HepG2 (cell line): ENCODE results near the gene NYNRIN. TPM values are rescaled to one million over a fixed set of nuclear protein-coding genes. Genes with fewer than 3 reads are reported as not detected.

ENCODE experiments used
- ARNT2 ChIP-seq: sonication (generic); formaldehyde crosslinking; IDR thresholded peaks from 2 replicates; pipeline ENCODE4 v1.8.0; 2022; ENCODE audit warnings: mild to moderate bottlenecking, low read depth, missing genetic modification reagents, moderate library complexity
- CHCHD3 ChIP-seq: sonication (generic); formaldehyde crosslinking; IDR thresholded peaks from 2 replicates; pipeline ENCODE4 v1.8.0; 2022; ENCODE audit warnings: mild to moderate bottlenecking, missing genetic modification reagents, moderate library complexity
- CSRNP1 ChIP-seq: sonication (generic); formaldehyde crosslinking; IDR thresholded peaks from 2 replicates; pipeline ENCODE4 v1.8.1; 2023; ENCODE audit warnings: mild to moderate bottlenecking, missing genetic modification reagents
- GLI4 ChIP-seq: sonication (generic); formaldehyde crosslinking; IDR thresholded peaks from 2 replicates; pipeline ENCODE4 v1.5.1; 2020; ENCODE audit warnings: missing genetic modification reagents, mild to moderate bottlenecking, moderate library complexity, borderline replicate concordance
- HMG20A ChIP-seq: IDR thresholded peaks from 2 replicates; pipeline ENCODE4 v1.6.1; 2016; ENCODE audit warnings: borderline replicate concordance
- KLF11 ChIP-seq: IDR thresholded peaks from 2 replicates; pipeline ENCODE4 v1.6.1; 2016; ENCODE audit warnings: missing compliant biosample characterization
- MTF2 ChIP-seq: sonication (generic); formaldehyde crosslinking; IDR thresholded peaks from 2 replicates; pipeline ENCODE4 v1.5.0; 2020; ENCODE audit warnings: missing genetic modification reagents, borderline replicate concordance
- NFIC ChIP-seq: IDR thresholded peaks from 2 replicates; pipeline ENCODE4 v1.6.1; 2012; ENCODE audit warnings: mild to moderate bottlenecking, low read length, inconsistent platforms
- NKX3-1 ChIP-seq: sonication (generic); formaldehyde crosslinking; IDR thresholded peaks from 2 replicates; pipeline ENCODE4 v1.5.0; 2020; ENCODE audit warnings: missing genetic modification reagents
- PAF1 ChIP-seq: IDR thresholded peaks from 2 replicates; pipeline ENCODE4 v1.6.1; 2016; ENCODE audit warnings: missing genetic modification reagents, missing compliant biosample characterization
- RFXANK ChIP-seq: IDR thresholded peaks from 2 replicates; pipeline ENCODE4 v1.6.1; 2016
- SETDB1 ChIP-seq: sonication (generic); formaldehyde crosslinking; IDR thresholded peaks from 2 replicates; pipeline ENCODE4 v1.5.1; 2020; ENCODE audit warnings: missing genetic modification reagents, mild to moderate bottlenecking, borderline replicate concordance
- SMARCC2 ChIP-seq: fragments of 450-650 bp; IDR thresholded peaks from 2 replicates; pipeline ENCODE4 v1.6.1; 2017; ENCODE audit warnings: antibody characterized with exemption, mild to moderate bottlenecking
- SNAPC2 ChIP-seq: sonication (generic); formaldehyde crosslinking; IDR thresholded peaks from 2 replicates; pipeline ENCODE4 v1.8.1; 2022; ENCODE audit warnings: mild to moderate bottlenecking, missing genetic modification reagents
- XBP1 ChIP-seq: sonication (generic); formaldehyde crosslinking; IDR thresholded peaks from 2 replicates; pipeline ENCODE4 v1.5.0; 2020; ENCODE audit warnings: missing genetic modification reagents
- ZBTB20 ChIP-seq: sonication (generic); formaldehyde crosslinking; IDR thresholded peaks from 2 replicates; pipeline ENCODE4 v1.8.1; 2023; ENCODE audit warnings: missing genetic modification reagents, low read depth, mild to moderate bottlenecking, borderline replicate concordance
- ZBTB21 ChIP-seq: sonication (generic); formaldehyde crosslinking; IDR thresholded peaks from 2 replicates; pipeline ENCODE4 v1.4.0; 2020; ENCODE audit warnings: missing genetic modification reagents
- ZBTB38 ChIP-seq: sonication (generic); formaldehyde crosslinking; IDR thresholded peaks from 2 replicates; pipeline ENCODE4 v1.5.1; 2020; ENCODE audit warnings: mild to moderate bottlenecking, missing genetic modification reagents
- ZNF329 ChIP-seq: sonication (generic); formaldehyde crosslinking; IDR thresholded peaks from 2 replicates; pipeline ENCODE4 v1.9.0; 2021; ENCODE audit warnings: low read depth, mild to moderate bottlenecking, missing genetic modification reagents
- ZNF414 ChIP-seq: sonication (generic); formaldehyde crosslinking; IDR thresholded peaks from 2 replicates; pipeline ENCODE4 v1.5.0; 2020; ENCODE audit warnings: missing genetic modification reagents
- ZNF770 ChIP-seq: sonication (generic); formaldehyde crosslinking; IDR thresholded peaks from 2 replicates; pipeline ENCODE4 v1.5.0; 2020; ENCODE audit warnings: mild to moderate bottlenecking, missing genetic modification reagents
- ZNF841 ChIP-seq: sonication (generic); formaldehyde crosslinking; IDR thresholded peaks from 2 replicates; pipeline ENCODE4 v1.8.1; 2023; ENCODE audit warnings: missing genetic modification reagents, borderline replicate concordance
- polyA plus RNA-seq, 8 experiments: library from polyadenylated mRNA; depleted of rRNA in 3 of 8; stranded (reverse) in 7 of 8; unstranded in 1 of 8; fragments of >200 nt; fragmentation: Illumina TruSeq in 4 of 8; extraction: Trizol in 4 of 8; gene quantifications; 2 replicates each; pipeline versions ENCODE4 v1.2.1 to v1.2.3, GENCODE V29; 2011 to 2016; ENCODE audit warnings: low read depth in 4 of 8, missing spikeins in 1 of 8, mixed read lengths in 1 of 8; ENCODE audit not compliant: insufficient read depth in 1 of 8
- total RNA-seq, 5 experiments: library from RNA; depleted of rRNA; stranded (reverse); fragments of >200 nt; fragmentation: Illumina TruSeq; extraction: Trizol; gene quantifications; 2 replicates each; pipeline ENCODE4 v1.2.3, GENCODE V29; 2016; ENCODE audit warnings: low read depth in 1 of 5
- TF ChIP-seq, protein P1 (sequence below): IDR thresholded peaks from 2 replicates; pipeline ENCODE4 v1.6.1; 2016; ENCODE audit warnings: low read depth, borderline replicate concordance
- TF ChIP-seq, protein P2 (sequence below): sonication (generic); formaldehyde crosslinking; conservative IDR thresholded peaks from 2 replicates; pipeline ENCODE4 v1.8.0; 2022; ENCODE audit warnings: mild to moderate bottlenecking, moderate library complexity, missing genetic modification reagents

The NYNRIN gene
- total and polyA plus RNA-seq, 2 of the 13 experiments (the other 11 are each of a cell fraction or from before 2014, with no cell fraction given) = 0.63 to 1.1 TPM

GRCh38 chr14:24442240-24443052 is 43.6 kb downstream of the NYNRIN start, which contains the start of gene SDR39U1 (continued):
- TF ChIP-seq ARNT2 (CRISPR knock-in tag) (peak; percentile 98), ZNF770 (CRISPR knock-in tag) (no peak), KLF11 (peak; percentile 31), MTF2 (peak; percentile 84; the same call in 1 of the 2 replicates), ZBTB21 (CRISPR knock-in tag) (peak; percentile 43; the same call in 1 of the 2 replicates), ZNF841 (CRISPR knock-in tag) (no peak), ZBTB20 (CRISPR knock-in tag) (peak; percentile 92), XBP1 (CRISPR knock-in tag) (peak; percentile 91), CHCHD3 (CRISPR knock-in tag) (no peak; the same call in 1 of the 2 replicates), PAF1 (CRISPR knock-in tag) (0 out of 2 replicates have a peak, but pooled peaks have one; percentile 23), ZNF414 (CRISPR knock-in tag) (peak; percentile 65), RFXANK (peak; percentile 74; the same call in 1 of the 2 replicates), NKX3-1 (CRISPR knock-in tag) (no peak; the same call in 1 of the 2 replicates), NFIC (no peak), SMARCC2 (no peak), ZBTB38 (peak; percentile 93), GLI4 (CRISPR knock-in tag) (peak; percentile 96), ZNF329 (CRISPR knock-in tag) (peak; percentile 66; the same call in 1 of the 2 replicates), CSRNP1 (CRISPR knock-in tag) (peak; percentile 97), SNAPC2 (CRISPR knock-in tag) (peak; percentile 76; the same call in 1 of the 2 replicates), HMG20A (CRISPR knock-in tag) (peak; percentile 35), SETDB1 (CRISPR knock-in tag) (no peak)
- TF ChIP-seq, protein P1, sequence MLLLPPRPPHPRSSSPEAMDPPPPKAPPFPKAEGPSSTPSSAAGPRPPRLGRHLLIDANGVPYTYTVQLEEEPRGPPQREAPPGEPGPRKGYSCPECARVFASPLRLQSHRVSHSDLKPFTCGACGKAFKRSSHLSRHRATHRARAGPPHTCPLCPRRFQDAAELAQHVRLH (CRISPR knock-in tag) = peak; percentile 90
- TF ChIP-seq, protein P2, sequence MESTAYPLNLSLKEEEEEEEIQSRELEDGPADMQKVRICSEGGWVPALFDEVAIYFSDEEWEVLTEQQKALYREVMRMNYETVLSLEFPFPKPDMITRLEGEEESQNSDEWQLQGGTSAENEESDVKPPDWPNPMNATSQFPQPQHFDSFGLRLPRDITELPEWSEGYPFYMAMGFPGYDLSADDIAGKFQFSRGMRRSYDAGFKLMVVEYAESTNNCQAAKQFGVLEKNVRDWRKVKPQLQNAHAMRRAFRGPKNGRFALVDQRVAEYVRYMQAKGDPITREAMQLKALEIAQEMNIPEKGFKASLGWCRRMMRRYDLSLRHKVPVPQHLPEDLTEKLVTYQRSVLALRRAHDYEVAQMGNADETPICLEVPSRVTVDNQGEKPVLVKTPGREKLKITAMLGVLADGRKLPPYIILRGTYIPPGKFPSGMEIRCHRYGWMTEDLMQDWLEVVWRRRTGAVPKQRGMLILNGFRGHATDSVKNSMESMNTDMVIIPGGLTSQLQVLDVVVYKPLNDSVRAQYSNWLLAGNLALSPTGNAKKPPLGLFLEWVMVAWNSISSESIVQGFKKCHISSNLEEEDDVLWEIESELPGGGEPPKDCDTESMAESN (CRISPR knock-in tag) = peak; percentile 95
